Anterior cingulate cortex (tissue), 58 donors: ENCODE data around the gene GALNT17.

ENCODE experiments used
- DNase-seq, 58 donors: peaks; one replicate each; lab custom pipeline; 2025; lab: John Stamatoyannopoulos, UW

The GALNT17 gene

GRCh38 chr7:71272509-71273490, 140.9 kb downstream of the GALNT17 start:
- DNase-seq: no peak

DNA sequence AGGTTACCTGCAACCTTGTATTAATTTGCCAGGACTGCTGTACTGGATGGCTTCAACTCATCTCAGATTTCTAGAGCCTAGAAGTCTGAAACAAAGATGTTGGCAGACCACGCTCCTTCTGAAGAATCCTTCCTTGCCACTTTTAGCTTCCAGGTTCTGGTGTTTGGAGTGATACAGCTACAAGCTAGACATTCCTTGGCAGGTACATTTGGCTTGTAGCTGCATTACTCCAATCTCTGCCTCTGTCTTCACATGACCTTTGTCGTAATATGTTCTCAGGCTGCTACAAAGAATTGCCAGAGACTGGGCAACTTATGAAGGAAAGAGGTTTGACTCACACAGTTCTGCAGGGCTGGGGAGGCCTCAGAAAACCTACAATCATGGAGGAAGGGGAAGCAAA, 146.3 kb downstream of the GALNT17 start:
- no peak for DNase-seq

GRCh38 chr7:71281261-71281660, 149.3 kb downstream of the GALNT17 start:
- DNase-seq: no peak

GRCh38 chr7:71283802-71284201, 151.9 kb downstream of the GALNT17 start:
- DNase-seq: no peak

DNA sequence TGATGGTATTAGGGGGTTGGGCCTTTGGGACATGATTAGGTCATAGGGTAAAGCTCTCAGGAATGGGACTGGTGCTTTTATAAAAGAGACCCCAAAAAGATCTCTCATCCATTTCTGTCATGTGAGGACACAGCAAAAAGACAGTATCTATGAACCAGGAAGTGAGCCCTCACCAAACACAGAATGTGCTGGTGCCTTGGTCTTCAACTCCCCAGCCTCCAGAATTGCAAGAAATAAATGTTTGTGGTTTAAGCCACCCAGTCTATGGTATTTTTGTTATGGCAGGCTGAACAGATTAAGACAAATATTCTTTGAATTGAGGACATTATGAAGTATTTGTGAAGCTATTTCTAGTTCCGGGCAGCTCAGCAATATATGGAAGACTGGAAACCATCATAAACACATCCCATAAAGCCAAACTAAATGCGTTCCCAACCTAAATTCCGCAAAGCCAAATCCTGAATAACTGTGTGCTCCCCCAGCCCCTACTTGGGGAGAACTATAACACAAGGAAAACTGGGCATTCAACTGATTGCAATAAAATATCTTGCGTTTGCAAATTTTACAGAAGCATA, 153.7 kb downstream of the GALNT17 start:
- no peak for DNase-seq

DNA sequence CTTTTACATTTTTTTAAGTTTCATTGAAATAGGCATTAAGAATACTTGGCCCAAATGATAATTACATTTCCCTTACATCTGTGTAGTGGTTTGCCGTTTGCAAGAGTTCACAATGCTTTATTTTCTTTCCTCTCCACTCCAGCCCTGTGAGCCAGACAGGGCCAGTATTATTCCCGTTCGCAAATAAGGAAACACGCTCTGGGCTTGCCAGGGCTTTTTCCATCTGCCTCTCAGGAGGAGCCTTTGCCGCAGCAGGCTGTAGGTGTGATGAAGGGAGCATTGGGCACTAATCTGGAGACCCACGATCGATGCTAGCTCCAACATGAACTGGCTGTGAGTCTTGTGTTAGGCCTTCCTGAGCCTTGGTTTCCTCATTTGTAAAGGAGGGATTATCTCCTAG, 154.4 kb downstream of the GALNT17 start:
- peak in 8 of 58 donors; percentile 1 to 15 (median 6) for DNase-seq

DNA sequence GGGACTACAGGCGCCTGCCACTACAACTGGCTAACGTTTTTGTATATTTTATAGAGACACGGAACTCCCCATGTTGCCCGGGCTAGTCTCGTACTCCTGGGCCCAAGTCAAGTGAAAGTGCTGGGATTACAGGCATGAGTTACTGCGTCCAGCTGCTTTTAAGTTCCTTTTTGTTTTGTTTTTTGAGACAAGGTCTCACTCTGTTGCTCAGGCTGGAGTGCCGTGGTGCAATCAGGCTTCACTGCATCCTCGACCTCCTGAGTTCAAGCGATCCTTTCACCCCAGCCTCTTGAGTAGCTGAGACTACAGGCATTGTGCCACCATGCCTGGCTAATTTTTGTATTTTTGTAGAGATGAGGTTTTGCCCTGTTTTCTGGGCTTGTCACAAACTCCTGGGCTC, 155.0 kb downstream of the GALNT17 start:
- no peak for DNase-seq

DNA sequence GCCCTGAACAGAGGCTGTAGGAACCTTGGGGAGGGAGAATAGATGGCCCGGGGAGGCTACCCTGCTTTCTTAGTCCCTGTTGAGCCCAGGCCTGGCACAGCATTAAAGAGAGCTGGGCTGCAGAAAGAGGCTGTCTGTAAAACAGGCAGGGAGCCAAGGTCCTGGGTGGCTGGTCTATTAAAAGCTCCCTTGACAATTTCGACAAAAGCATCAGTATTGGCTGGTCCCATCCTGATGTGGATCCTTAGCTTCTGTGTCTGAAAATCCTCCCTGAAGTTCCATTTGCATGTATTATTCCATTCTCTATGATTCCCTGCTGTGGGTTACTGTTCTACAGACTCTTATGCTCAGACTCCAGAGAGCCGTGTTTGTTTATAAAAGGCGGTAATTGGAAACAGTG, 158.5 kb downstream of the GALNT17 start:
- peak in 10 of 58 donors; percentile 1 to 33 (median 16) for DNase-seq

- no peak for DNase-seq
Measured at GRCh38 chr7:71298378-71298777, 166.4 kb downstream of the GALNT17 start.

DNA sequence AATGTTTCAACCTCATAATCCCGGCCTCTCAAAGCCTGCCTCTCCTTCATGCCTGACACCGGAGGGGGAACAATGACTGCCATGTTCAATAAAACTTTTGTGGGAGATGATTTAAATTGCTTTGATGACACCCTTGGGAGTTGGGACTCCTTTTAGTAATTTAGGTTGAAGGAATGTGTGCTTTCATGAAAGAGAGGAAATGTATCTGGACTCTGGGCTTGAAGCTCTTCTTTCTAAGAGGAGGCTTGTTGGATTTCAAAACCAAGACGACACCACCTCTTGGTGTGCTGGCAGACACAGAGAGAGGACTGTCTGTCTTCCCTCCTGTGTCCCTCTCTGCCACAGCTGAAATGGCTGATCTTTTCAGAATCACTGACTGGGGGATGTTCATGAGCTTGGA, 168.1 kb downstream of the GALNT17 start:
- no peak for DNase-seq

- DNase-seq: no peak
Measured at GRCh38 chr7:71300603-71301002, 168.7 kb downstream of the GALNT17 start.

GRCh38 chr7:71301167-71301566, 169.2 kb downstream of the GALNT17 start:
- DNase-seq: no peak

DNA sequence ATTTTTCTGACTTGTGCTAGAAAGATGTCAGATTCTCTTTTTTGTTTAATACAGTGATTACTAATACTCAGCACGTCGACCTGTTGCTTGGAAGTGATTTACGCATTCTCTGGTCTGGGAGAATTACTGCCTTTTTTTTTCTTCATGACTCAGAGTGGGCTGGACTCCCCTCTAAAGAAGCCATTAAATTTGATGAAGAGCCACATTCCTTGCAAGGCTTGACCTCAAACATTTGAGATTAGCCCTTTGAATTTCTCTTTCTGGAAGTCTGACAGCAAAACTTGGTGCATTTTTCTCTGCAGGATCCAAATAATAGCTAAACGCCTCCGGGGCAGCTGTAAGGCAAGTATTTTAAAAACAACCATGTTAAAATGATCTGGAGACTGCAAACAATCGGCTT, 171.6 kb downstream of the GALNT17 start:
- no peak for DNase-seq

DNA sequence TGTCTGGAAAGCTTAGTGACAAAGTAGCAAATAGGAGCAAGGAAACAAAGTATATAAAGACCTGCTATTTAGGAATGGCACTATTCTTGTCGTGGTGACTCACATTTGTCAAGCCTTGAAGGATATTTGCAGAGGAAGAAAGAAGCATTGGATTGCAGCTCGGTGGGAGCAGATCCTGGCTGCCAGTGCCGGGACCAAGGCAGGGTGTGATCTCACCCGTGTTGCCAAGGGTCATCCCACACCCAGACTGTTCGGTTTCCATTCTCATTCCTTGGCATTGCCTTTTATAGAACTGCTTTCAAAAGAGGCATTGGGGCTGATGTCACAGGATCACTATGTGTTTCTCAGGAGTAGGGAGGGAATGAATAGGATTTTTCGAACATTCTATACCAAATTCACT, 176.2 kb downstream of the GALNT17 start:
- peak in 40 of 58 donors; percentile 3 to 79 (median 34) for DNase-seq

- DNase-seq: peak in 23 of 58 donors; percentile 3 to 73 (median 26)
Measured at GRCh38 chr7:71311576-71311975, 179.6 kb downstream of the GALNT17 start.

- no peak for DNase-seq
Measured at GRCh38 chr7:71312755-71313490, 181.0 kb downstream of the GALNT17 start.

GRCh38 chr7:71313553-71313952, 181.6 kb downstream of the GALNT17 start:
- DNase-seq: no peak

DNA sequence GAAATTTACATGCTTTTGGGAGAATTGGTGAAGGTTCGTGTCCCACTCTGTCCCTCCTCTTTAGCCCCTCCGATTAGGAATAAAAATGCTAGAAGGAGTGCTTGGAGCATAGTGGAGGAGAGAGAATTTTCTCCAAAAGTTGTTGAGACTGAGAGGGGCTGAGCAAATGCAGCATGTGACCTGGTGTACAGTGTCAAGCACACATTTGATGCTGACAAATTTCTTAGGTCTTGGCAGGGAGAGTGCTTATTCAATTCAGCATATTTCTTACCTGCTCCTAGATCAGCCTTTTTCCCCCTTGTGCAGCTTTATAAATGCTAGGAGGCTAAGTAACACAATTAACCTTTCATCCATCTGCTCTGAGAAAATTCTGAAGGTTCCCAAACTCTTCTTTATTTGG, 189.0 kb downstream of the GALNT17 start:
- DNase-seq: no peak

DNA sequence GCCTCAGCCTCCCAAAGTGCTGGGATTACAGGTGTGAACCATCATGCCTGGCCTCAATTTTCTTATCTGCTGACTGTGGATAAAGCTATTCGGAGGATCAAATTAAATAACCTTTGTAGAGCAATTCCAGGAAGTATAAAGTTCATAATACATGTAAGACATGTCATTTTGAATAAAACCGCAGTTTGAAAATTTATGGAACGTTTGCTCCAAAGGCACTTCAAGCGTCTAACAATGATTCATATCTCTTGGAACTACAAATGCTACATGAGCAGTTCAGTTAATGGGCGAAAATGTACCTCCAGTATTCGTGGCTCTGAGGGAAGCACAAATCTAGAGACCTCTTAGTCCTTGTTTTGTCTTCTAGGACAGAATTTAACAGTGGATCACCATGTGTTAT, 190.3 kb downstream of the GALNT17 start:
- DNase-seq: no peak

GRCh38 chr7:71323726-71324125, 191.8 kb downstream of the GALNT17 start:
- no peak for DNase-seq

- DNase-seq: no peak
Measured at GRCh38 chr7:71325151-71325550, 193.2 kb downstream of the GALNT17 start.
